ENCODE data around the gene TRMT61A.
"Not testable (repeated sequence)": the region's sequence is repeated elsewhere in the genome, so short reads cannot be mapped to it uniquely, and the experiment has no call there.

Gene TRMT61A

DNA sequence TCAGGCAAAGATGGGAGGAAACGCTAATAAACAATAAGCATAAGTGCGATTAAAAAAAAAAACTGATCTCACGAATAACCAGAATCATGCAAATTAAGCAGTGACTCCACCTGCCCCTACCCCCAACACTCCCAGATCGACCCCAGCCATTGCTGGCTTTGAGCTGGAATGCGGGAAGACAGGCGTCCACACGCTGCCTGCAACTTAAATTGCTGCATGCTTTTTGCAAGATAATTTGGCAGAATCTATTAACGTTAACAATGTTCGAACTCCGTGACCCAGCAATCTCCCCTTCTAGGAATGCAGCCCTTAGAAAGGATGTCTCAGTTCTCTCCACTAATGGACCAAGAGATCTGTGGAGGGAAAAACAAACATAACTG lies 5.4 kb upstream of the TRMT61A start:
- no peak for DNase-seq

DNA sequence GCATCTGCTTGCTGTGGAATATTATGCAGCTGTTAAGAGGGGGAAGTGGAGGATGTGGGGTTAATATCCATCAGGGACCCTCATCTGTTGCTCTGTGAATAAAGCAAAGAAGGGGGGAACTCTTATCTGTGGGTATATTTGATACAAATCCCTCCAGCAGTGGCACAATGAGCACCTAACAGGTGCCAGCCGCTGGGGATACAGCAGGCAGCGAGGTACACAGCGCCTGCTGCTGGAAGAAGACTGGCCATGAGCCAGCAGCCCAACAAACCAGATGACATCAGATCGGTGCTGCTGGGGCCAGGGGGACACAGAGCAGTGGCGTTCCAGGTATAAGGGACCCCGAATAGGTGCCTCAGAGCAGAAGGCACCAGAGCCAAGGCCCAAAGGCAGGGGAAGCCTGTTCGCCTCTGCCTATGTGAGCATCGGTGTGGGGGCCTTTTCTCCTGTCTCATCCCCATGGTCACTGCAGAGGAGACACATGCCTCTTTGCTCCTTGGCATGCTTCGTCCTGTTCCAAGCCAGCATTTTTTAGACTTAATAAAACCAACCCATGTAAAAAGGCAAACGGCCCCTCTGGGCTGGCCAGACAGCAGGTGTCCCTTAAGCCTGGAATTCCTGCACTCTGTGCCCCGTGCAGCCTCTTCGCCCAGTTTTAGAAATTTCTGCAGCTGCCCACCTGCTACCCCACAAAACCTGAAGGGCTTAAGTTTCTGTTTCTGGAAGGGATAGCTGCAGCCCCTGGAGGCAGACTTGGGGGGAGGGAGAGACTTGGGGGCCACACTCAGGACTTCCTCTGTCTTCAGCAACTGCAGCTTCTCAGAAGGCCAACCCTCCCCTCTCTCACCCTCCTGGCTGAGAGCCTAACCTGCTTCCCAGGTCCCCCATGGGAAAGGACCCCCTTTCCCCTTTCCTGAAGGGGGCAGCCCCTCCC lies 4.7 kb upstream of the TRMT61A start:
- no peak for DNase-seq

DNA sequence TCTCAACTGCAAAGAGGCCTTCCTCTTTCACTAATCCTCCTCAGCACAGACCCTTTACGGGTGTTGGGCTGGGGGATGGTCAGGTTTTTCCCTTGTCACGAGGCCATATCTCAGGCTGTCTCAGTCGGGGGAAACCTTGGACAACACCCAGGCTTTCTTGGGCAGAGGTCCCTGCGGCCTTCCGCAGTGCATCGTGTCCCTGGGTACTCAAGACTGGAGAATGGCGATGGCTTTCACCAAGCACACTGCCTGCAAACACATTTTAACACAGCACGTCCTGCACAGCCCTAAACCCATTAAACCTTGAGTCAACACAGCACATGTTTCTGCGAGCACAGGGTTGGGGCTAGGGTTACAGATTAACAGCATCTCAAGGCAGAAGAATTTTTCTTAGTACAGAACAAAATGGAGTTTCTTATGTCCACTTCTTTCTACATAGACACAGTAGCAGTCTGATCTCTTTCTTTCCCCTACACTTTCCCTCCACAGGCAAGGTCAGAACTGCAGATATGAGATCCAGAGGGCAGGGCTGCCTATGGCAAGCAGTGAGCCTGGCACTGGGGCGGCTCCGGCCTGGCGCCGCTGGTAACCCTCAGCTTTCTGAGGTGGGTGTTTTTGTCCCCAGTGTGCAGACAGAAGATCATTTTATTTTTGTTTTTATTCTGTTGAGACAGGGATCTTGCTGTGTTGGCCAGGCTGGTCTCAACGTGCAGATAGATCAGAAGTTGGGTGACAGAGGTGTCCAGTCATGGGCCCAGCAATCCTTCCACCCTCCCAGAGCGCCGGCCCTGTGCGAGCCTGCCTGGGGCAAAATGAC lies 3.4 kb upstream of the TRMT61A start:
- not testable (repeated sequence) for DNase-seq

DNA sequence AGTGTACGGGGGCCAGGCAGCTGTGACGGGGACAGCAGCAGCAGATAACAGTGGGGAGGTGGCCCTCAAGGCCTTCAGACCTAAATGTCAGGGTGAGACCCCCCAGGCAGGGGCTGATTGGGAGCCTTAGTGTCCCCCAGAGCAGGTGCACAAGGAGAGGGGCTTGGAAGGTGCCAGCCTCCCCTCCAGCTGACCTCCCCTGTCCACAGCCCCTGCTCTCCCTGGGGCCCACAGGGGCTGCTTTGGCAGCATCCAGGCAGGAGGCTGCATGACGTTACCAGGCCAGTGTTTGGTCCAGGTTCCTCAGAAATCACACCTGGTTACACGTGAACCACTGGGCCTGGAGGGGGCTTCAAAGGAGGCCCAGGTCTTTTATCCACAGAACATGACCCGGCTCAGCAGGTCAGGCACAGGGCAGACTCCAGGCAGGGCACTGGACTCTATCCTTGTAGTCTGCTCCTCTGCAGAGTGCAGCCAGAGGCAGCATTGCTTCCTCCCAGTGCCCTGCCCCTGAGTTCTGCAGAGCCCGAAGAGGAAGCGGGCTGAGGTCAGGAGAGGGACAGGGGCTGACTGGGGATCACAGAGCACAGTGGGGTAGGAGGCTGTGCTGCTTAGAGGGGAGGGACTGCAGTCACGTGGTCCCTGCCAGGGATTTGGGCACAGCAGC lies 2.6 kb upstream of the TRMT61A start:
- no peak for DNase-seq

DNA sequence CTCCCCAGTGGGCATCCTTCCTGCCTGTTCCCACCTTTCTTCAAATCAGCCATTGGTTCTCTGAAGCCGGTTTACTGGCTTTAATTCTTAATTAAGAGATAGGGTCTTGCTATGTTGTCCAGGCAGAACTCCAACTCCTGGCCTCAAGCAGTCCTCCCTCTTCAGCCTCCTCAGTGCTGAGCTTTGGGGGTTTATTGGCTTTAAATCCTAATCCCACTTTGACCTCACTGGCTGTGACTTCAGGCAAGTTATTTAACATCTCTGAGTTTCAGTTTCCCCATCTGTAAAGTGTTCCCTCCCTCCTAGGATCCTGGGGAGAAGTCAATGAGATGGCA lies 2.1 kb upstream of the TRMT61A start:
- no peak for DNase-seq

DNA sequence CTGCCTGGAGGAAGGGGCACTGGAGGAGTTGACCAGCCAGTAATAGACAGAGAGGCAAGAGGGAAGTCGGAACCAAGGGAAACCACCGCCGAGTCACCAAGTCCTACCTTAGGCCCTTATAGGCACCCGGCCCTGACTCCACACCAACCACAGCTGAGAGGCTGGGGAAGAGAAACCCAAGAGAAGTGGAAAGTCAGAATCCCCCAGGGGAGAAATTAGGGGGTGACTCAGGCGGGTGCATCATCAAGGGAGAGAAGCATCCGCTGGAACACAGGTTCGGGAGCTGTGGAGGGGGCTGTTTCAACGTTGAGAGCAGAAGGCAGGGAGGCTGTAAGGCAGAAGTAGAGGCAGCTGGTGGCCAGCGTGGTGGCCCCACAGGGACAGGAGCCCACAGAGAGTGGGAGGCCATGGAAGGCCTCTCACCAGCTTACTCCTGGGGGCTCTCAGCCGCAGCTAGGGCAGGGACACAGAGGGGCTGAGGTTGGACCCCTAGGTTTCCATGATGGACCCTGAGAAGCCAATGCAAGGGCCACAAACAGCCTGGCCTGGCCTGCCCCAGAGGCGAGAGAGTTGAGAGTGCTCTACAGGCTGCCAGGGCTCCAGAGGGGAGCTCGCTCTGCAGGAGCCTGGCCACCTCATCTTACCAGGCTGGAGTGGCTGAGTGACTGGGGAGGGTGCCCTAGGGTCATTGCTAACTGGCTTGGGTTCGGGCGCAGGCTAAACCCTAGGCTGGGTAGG lies 1.4 kb upstream of the TRMT61A start:
- DNase-seq: no peak

DNA sequence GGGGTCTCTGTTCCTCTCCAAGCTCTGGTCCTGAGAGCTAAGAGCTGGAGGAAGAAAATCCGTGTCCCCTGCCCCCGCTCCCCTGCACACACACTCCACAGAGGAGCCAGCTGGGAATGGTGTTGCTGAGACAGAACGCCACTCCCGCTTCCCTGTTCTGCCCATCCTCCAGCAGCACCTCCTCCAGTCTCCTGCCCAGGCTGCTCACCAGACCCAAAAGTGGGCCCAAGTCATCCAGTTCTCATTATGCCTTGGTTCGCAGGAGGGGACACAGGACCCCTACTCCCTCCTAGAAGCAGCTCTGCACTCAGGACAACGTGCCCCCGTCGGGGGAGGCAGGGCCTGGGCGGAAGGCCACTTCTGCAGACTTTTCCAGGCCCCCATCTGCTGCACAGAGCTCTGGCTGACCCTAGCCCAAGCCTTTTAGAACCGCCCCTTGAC lies 830 bp upstream of the TRMT61A start:
- no peak for DNase-seq

DNA sequence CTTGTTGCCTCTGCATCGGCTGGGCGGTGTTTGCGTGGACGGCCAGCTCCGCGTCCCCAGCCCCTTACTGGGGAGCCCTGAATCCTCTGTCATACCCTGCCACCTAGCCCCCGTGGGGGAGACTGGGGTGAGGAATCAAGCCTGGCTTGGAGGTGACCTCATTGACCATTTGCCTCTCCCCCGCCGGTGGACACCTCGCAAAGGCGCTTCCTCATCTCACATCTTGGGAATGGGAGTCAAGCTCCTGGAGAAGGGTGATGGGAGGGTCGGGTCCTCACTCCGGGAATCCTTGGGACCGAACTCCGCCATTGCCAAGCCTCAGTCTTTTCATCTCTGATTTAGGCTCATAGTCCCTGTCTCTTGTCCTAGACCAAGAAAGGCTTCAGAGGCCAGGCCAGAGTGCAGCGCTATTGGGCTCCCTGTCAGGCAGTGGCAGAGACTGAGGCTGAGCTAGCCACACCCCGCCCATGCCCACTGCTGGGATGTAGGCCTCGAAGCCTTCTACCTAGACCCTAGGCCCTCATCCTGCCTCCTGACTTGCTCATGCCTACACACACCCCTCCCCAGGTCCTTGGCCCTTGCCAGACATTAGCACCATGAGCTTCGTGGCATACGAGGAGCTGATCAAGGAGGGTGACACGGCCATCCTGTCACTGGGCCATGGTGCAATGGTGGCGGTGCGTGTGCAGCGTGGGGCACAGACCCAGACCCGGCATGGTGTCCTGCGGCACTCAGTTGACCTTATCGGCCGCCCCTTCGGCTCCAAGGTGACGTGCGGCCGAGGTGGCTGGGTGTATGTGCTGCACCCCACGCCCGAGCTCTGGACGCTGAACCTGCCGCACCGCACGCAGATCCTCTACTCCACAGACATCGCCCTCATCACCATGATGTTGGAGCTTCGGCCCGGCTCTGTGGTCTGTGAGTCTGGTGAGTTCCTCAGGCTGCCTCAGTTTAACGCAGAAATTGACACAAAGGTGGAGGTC lies 678 bp downstream of the TRMT61A start:
- no peak for DNase-seq

DNA sequence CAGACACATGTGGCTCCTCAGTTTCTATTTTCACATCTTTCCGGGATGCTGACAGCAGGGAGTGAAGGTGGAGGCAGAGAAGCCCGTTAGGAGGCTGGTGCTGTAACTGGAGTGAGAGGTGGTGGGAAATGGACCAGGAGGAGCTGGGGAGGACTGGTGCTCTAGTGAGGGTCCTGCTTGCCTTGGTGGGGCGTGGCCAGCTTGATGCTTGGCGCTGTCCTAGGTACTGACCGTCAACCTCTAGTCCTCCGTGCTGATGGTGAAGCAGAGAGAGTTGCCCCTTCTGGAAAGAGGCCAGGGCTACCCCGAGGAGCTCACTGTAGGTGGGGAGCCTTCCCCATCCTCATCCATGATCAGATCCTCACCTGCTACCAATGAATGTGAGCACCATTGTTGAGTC lies 1.4 kb downstream of the TRMT61A start:
- no peak for DNase-seq

DNA sequence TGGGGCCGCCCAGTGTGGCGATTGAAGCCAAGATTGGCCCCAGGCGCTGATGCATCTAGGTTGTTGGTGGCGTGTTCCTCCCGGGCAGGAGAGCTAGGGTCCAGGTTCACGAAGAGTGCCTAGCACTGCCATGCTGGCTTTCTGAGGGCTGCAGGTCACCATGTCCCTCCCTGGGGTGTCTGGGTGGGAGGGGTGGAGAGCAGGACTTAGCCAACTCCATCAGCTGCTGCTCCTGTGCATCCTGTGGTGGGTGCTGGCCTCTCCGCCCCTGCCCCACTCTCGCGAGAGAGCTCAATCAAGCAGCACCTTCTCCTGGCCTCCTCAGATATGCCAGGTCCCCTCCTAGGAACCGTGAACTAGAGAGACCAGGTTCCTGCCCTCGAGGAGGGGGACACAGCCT lies 1.8 kb downstream of the TRMT61A start:
- no peak for DNase-seq

DNA sequence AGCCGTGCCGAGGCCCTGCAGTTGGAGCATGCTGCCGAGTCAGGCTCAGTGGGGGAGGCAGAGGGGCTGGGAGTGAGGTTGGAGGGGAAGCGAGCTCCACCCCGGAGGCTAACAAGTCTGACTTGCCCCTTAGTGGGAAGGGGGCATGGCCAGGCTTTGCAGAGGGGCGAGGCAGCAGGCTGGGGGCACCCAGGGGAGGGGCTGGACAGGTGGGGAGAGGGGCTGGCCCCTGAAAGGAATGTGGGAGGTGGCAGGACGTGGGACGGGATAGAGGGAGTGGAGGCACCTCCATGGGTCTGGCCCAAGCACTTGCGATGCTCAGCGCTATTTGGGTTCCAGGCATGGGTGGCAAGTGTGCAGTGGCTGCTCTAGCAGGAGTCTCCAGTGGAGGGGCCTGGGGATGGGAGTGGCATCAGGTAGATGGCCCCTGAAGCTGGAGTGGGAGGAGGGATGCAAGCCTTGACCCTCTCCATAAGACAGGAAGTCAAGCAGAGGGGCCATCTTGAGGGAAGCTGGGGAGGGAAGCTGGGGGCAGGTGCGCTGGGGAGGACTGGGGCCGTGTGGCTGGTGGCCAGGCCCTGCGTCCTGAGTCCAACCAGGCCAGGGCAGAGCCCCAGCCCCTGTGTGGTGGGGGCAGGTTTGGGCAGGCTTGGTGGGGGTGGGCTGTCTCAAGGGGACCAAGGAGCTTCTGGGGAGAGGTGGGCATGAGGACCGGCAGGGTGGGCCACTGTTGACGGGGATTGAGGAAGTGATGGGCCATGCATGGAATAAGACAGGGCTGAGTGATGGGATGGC lies 2.6 kb downstream of the TRMT61A start:
- DNase-seq: no peak

DNA sequence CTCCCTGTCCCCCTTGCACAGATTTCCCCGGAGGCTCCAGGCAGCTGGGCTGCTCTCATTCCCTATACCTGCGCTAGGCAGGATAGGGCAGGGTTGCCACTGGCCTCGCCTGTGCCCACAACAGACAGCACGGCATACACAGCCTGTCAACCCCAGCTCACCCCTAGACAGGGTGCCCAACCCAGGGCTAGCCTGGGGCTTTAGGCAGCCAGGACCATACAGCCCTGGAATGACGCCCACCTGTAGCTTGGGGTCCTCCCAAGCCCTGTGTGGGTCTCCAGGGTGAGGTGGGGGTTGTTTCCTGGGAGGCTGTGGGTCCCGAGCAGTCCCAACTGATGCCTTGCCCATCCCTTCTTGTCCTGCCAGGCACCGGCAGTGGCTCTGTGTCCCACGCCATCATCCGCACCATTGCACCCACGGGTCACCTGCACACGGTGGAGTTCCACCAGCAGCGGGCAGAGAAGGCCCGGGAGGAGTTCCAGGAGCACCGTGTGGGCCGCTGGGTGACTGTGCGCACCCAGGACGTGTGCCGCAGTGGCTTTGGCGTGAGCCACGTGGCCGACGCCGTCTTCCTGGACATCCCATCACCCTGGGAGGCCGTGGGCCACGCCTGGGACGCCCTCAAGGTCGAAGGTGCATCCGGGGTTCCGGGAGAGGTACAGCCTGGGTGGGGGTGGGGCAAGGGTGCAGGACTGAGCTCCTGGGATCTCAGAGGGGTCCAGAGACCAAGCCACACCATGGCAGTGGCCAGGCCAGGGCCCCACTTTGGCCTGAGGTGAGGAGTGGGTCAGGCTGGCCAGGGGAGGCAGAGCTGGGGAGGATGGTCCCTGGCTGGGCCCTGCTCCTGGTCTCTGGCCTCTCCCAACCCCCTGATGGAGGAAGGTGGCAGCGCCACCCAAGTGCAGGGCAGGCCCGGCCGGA lies 3.5 kb downstream of the TRMT61A start:
- no peak for DNase-seq

DNA sequence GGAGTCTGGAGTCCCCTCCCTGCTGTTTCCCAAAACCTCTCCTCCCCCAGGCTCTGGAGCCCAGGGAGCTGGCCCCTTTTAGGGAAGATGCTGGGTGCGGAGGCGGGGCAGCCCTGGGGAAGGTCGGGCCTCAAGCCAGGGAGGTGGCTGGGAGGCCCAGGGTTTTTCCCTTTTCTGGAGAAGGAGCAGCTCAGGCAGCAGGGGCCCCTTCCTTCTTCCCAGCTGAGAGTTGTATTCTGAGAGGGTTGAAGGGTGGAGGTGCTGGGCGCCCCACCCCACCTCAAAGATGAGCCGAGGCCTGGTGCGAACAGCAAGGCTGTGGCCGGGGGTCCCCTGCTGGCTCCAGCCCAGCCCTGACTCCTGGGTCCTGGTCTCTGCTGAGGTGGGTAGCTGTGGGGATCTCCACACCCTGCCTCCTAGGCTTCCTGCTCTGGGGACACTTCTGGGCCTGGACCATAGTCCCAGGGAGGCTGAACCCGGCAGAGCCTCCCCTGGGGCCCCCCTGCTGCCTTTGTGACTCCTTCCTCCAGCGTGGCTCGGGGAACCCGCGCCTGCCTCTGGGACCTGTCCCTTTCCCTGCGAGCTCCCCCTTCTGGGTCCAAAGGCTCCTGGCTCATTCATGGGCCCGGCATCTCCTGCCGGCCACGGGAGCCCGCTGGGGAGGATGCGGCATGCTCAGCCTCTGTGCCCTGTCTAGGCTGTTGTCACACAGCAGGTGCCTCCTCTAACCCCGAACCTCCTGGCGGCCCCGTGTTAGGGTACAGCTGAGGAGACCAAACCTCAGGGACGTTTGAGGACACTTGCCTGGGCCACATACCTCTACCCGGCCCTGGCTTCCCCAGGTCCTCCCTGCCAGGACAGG lies 4.4 kb downstream of the TRMT61A start:
- DNase-seq: no peak

DNA sequence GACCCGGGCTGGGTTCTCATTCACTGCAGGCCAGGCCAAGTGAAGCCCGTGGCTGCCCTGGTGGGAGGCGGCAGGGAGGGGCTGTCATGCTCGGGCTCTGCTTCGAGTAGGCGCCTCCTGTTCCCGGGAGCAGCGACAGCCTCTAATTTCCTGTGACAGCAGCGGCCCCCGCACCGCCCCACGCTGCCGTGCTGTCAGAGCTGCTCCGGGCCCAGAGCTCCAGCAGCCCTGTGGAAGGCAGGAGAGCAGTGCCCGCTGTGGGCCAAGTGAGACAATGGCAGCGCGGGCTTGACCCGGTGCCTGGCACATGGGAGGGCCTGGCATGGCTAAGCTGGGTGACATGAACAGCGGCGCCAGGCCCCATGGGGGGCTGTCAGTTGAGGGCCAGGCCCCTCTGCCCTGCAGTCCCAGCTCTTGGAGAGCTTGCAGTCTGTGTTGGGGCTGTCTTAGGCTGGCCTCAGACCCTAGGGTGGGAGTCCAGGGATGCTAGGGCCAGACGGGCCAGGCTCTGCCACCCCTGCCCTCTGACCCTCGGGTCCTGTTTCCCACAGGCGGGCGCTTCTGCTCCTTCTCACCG lies 5.1 kb downstream of the TRMT61A start:
- DNase-seq: no peak

DNA sequence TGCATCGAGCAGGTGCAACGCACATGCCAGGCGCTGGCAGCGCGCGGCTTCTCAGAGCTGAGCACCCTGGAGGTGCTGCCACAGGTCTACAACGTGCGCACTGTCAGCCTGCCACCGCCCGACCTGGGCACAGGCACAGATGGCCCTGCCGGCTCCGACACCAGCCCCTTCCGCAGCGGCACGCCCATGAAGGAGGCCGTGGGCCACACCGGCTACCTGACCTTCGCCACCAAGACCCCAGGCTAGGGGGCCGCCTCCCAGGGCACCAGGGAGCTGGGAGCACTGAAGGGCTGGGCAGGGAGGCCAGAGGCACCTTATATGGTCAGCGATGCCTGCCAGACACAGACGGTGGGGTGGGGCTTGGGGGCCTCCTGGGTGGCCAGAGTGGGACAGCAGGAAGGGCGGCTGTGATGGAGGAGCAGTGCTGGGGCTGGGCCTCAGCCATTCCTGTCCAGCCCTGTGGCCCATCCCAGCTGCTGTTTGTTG lies 5.6 kb downstream of the TRMT61A start:
- no peak for DNase-seq

DNA sequence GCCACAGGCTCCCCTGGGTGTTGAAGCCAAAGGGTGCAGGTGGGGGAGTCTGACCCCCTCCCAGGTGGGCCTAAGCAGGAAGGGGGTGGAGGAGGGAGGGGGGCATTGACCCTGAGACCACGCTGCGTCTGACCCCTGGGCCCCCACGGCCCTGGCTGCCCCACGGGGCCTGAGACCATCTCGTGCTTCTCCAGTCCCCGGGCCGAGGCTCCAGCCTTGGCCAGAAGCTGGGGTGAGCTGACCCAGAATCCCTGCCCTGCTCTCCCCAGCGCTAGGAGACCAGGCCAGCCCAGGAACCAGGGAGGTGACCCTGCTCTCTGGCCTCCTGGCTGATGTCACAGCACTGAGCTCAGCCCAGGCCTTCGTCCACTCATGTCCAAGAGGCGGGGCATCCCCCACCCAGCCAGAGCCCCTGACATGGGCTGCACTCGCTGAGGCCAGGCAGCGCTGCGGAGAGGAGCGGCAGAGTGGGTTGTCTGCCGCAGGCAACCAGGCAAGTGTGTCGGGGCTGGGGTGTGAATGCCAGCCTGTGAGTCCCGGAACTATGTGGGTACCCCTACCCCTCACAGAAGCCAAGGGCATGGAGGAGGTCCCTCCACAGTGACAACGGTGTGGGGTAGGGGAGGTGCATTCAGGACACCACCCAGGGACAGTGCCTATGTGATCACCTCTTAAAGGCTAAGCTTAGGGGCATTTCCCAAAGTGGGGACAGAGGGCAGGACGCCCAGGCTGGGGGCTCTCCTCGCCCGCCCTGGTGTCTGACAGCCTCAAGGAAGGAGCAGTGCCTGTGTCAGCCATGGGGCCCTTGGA lies 6.3 kb downstream of the TRMT61A start:
- DNase-seq: no peak
